ENCODE data around the gene CAMKMT. TPM values are rescaled to one million over a fixed set of nuclear protein-coding genes. Genes with fewer than 3 reads are reported as not detected.

CAMKMT gene
- total RNA-seq, 2 experiments from 2014 or later = 25.7 to 27.4 TPM

DNA sequence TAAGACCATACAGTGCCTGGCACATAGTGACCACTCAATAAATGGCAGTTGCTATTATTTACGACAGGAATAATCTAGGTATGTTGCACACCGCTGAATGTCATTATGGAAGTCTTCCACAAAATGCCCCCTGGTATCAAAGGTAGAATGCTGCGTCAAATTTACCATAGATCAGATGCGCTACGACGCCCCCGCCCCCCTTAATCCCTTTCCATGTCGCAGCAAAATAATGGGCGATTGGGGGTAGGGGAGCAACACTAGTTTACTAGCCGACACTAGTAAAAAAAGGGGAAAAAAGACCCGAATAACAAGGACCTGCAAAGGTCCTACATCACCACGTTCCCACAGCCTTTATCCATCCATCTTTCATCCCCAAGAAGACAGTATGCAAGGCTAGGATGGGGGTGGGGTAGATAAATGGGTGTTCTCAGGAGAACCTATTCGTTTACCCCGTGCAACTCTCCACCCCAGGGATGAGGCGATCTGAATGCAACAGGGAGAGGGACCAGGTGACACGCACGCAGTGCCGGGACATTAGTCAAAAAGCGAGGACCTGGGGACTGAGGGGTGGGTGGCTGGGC lies 908 bp upstream of the CAMKMT start:
- intact Hi-C loops (cut with micrococcal nuclease; ENCODE audit: unreplicated experiment) = no loop called here
- peak overlapping the region; percentile 82 for H3K4me3 ChIP-seq (ENCODE audit: low read depth, low read length, poor library complexity, severe bottlenecking)
- H2AFZ ChIP-seq (ENCODE audit: low read length) = peak overlapping the region; percentile 92
- peak overlapping the region; percentile 64 for H3K27ac ChIP-seq (ENCODE audit: low read depth, low read length, poor library complexity, severe bottlenecking)
- BruUV-seq (replicated peaks) = no TSS peak
- no peaks in the 10 kb centered on the region for H3K36me3 ChIP-seq (ENCODE audit: insufficient read depth, low read length)
- peak; percentile 12 for DNase-seq (ENCODE audit: low spot score)
- H3K9me2 ChIP-seq (ENCODE audit: insufficient read depth, low read length) = no peaks in the 10 kb centered on the region
- H3K4me1 ChIP-seq (ENCODE audit: insufficient read depth, low read length, poor library complexity, severe bottlenecking) = peaks cover 13% of the 10 kb centered on the region
- ChIA-PET CTCF (ENCODE audit: unreplicated experiment) (no interaction called here), POLR2A (interaction anchor here (0.5 to 1.4 kb wide), 4 partner anchors 14 to 188 kb away, joined by 3 to 5 read pairs (median 4); no protein-coding TSS in a partner anchor)
- peaks cover 41% of the 10 kb centered on the region; the same call in 1 of the 2 replicates for H3K79me2 ChIP-seq (ENCODE audit: insufficient read depth, low read depth, low read length)
- 0 out of 2 replicates have a peak, but pooled peaks cover 4% of the 10 kb centered on the region for H4K20me1 ChIP-seq (ENCODE audit: insufficient read depth, low read length)
- H3K9me3 ChIP-seq (ENCODE audit: low read length) = no peaks in the 10 kb centered on the region
- peak overlapping the region; percentile 97 for H3K4me2 ChIP-seq (ENCODE audit: low read length)
- TF ChIP-seq, protein P1, sequence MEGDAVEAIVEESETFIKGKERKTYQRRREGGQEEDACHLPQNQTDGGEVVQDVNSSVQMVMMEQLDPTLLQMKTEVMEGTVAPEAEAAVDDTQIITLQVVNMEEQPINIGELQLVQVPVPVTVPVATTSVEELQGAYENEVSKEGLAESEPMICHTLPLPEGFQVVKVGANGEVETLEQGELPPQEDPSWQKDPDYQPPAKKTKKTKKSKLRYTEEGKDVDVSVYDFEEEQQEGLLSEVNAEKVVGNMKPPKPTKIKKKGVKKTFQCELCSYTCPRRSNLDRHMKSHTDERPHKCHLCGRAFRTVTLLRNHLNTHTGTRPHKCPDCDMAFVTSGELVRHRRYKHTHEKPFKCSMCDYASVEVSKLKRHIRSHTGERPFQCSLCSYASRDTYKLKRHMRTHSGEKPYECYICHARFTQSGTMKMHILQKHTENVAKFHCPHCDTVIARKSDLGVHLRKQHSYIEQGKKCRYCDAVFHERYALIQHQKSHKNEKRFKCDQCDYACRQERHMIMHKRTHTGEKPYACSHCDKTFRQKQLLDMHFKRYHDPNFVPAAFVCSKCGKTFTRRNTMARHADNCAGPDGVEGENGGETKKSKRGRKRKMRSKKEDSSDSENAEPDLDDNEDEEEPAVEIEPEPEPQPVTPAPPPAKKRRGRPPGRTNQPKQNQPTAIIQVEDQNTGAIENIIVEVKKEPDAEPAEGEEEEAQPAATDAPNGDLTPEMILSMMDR (conservative IDR thresholded peaks at IDR 0.05; ENCODE audit: low read length) = no peak
- no peak for TF ChIP-seq EZH2phosphoT487 (IDR thresholded peaks at IDR 0.05; ENCODE audit: borderline replicate concordance, low read depth, low read length)

DNA sequence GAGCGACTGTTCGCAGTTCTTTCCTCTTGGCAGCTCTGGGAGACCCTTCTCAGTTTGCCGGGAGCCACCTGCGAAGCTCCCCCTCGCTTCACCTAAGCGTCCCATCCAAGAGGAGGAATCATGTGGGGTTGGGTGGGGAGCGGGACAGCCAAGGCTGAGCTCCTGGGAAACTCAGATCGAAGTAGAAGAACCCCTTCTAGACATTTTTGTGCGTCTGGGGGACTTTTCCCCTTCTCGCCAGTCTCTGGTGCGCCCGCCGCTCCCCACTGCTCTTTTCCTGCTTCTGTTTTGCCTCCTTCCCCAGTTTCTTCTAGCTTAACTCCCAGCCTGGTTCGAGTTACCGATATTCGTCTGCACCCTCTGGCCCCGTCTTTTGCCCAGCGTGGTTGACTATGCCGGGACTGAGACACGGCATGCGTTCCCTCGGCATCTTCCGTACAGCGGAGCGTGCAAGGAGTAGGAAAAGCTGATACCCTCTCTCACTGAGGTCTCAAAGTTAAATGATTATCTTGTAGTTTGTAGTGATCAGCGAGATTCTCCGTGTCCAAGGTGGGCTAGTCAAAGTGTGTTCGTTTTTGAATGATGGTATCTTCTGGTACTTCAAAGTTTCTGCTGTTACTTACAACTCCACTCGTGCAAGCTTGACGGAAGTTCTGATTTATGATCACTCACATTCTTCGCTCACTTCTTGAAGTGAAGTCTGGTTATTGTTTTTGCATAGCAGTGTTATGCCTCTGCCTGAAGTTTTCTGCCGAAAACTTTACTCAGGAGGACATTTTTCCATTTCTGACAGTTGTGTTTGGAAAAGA lies 664 bp downstream of the CAMKMT start:
- Histone ChIP-seq H4K20me1 (ENCODE audit: insufficient read depth, low read length) (0 out of 2 replicates have a peak, but pooled peaks cover 4% of the 10 kb centered on the region), H2AFZ (ENCODE audit: low read length) (peak overlapping the region; percentile 92), H3K4me3 (ENCODE audit: low read depth, low read length, poor library complexity, severe bottlenecking) (peak overlapping the region; percentile 82), H3K27ac (ENCODE audit: low read depth, low read length, poor library complexity, severe bottlenecking) (peak overlapping the region; percentile 39), H3K4me2 (ENCODE audit: low read length) (peak overlapping the region; percentile 79), H3K9me3 (ENCODE audit: low read length) (no peaks in the 10 kb centered on the region), H3K9me2 (ENCODE audit: insufficient read depth, low read length) (no peaks in the 10 kb centered on the region), H3K79me2 (ENCODE audit: insufficient read depth, low read depth, low read length) (peaks cover 47% of the 10 kb centered on the region; the same call in 1 of the 2 replicates), H3K4me1 (ENCODE audit: insufficient read depth, low read length, poor library complexity, severe bottlenecking) (peaks cover 13% of the 10 kb centered on the region), H3K36me3 (ENCODE audit: insufficient read depth, low read length) (no peaks in the 10 kb centered on the region)
- peak; percentile 59 for DNase-seq (ENCODE audit: low spot score)
- TF ChIP-seq, protein P1 (conservative IDR thresholded peaks at IDR 0.05; ENCODE audit: low read length) = no peak
- TF ChIP-seq EZH2phosphoT487 (IDR thresholded peaks at IDR 0.05; ENCODE audit: borderline replicate concordance, low read depth, low read length) = no peak
- CTCF ChIA-PET (ENCODE audit: unreplicated experiment) = interaction anchor here (0.6 to 1.3 kb wide), 2 partner anchors 12 to 217 kb away, joined by 3 to 7 read pairs; no protein-coding TSS in a partner anchor
- no TSS peak for BruUV-seq (replicated peaks)
- intact Hi-C loops (cut with micrococcal nuclease; ENCODE audit: unreplicated experiment) = loop anchor here (2.0 kb wide), 1 partner anchor 194 kb away; the partner anchor contains the start of gene PPM1B
- POLR2A ChIA-PET = interaction anchor here (0.7 to 1.4 kb wide), 9 partner anchors 9 to 766 kb away, joined by 3 to 10 read pairs (median 3); partner anchors contain the start of gene THADA
